ENCODE results near the gene CRY1.

CRY1 gene

DNA sequence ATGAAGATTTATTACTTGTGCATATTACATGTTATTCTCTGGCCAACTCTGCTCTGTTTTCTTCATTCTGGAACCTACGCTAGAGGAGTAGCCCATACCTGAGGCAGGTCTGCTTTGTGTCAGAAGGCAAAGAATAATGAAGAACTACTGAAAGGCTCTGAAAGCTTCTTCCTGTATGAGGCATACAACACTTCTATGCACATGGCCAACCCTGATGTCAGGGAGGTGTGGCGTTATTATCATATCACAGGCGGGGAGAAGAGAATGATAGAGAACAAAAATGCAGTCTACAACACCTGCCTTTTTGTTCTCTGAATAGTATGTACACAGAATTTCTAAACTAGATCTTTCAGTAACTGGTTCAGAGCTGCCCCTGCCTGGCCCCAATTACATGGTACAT, 32.5 kb upstream of the CRY1 start:
- DNase-seq (ENCODE audit: low read depth), result no peak
- no peak overlapping the region for H3K4me3 ChIP-seq (ENCODE audit: control insufficient read depth, low read depth, low read length)
- TF ChIP-seq, protein P1, sequence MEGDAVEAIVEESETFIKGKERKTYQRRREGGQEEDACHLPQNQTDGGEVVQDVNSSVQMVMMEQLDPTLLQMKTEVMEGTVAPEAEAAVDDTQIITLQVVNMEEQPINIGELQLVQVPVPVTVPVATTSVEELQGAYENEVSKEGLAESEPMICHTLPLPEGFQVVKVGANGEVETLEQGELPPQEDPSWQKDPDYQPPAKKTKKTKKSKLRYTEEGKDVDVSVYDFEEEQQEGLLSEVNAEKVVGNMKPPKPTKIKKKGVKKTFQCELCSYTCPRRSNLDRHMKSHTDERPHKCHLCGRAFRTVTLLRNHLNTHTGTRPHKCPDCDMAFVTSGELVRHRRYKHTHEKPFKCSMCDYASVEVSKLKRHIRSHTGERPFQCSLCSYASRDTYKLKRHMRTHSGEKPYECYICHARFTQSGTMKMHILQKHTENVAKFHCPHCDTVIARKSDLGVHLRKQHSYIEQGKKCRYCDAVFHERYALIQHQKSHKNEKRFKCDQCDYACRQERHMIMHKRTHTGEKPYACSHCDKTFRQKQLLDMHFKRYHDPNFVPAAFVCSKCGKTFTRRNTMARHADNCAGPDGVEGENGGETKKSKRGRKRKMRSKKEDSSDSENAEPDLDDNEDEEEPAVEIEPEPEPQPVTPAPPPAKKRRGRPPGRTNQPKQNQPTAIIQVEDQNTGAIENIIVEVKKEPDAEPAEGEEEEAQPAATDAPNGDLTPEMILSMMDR (conservative IDR thresholded peaks at IDR 0.05; ENCODE audit: control insufficient read depth, insufficient read depth, low read depth, low read length), result no peak

DNA sequence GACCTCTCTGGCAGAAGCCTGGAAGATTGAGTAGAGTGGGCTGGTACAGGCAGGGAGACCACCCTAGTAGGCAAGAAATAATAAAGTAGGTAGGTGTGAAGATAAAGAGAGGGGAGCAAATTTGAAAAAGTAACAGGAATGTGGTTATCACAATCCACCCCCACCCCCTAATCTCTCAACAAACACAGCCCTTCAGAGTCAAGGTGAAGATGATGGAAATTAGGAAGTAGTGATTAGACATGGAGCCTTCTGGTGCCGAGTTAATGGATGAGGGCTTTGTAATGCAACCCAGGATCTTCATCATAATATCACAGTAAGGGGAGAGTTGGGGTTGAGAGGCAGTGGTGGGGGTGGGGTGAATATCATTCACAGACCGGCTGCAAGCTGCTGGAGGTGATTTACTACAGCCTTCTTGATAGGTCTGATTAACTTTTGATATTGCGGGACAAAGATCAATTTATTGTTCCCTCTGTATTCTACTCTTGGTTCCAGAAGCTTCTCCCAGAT, 29.2 kb upstream of the CRY1 start:
- DNase-seq (ENCODE audit: low read depth), result no peak
- TF ChIP-seq, protein P1 (conservative IDR thresholded peaks at IDR 0.05; ENCODE audit: control insufficient read depth, insufficient read depth, low read depth, low read length), result no peak
- no peak overlapping the region for H3K4me3 ChIP-seq (ENCODE audit: control insufficient read depth, low read depth, low read length)

DNA sequence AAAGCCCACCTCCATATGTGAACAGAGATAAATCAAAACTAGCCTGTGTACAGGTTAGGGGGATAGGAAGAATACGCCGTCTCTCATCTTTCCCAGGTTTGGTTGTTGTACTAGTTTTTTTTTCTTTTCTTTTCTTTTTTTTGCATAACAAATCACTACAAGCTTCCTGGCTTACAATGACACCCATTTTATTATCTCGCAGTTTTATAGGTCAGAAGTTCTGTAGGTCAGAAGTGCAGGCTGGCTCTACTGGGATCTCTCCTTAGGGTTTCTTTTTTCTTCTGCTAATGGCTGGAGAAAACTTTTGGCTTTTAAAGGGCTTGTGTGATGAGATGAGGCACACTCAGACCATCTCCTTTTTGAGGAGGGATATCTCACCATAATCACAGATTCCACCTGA, 25.7 kb upstream of the CRY1 start:
- TF ChIP-seq, protein P1 (conservative IDR thresholded peaks at IDR 0.05; ENCODE audit: control insufficient read depth, insufficient read depth, low read depth, low read length), result no peak
- no peak overlapping the region for H3K4me3 ChIP-seq (ENCODE audit: control insufficient read depth, low read depth, low read length)
- no peak for DNase-seq (ENCODE audit: low read depth)

DNA sequence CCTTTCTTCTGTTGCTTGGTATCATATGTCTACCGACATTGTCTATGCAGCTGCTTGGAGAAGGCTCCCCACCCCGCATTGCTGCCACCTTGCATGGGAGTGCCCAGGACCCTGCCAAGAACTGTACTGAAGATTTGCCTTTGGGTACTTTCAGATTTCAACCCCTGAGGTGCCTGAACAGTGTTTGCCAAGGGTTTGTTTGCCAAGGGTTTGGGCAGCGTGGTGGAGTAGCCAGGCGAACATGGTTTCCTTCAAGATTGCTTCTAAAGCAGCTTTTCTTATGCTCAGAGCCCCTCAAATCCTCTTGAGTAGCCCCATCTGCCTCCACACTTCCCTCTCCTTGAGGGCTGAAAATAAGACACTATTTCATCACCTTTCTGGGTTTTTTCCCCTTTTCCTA, 25.3 kb upstream of the CRY1 start:
- TF ChIP-seq, protein P1 (conservative IDR thresholded peaks at IDR 0.05; ENCODE audit: control insufficient read depth, insufficient read depth, low read depth, low read length), result no peak
- no peak overlapping the region for H3K4me3 ChIP-seq (ENCODE audit: control insufficient read depth, low read depth, low read length)

DNA sequence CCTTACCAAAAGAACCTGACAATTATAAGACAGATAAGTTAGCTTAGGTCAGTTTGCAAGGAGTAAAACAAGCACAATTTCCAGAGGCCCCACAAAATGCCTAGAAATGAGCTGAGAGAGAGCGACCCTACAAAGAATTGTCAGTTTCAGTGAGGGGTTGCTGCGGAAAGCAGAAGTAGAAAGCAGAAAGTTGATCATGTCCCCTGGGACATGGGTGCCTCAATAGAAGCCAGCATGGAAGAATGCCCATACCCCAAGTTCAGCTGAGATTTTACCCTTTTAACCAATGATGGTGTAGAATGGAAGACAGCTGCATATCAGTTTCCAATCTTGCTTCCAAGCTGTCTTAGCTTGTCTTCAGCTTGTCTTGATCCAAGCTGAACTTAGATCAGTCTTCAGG, 21.8 kb upstream of the CRY1 start:
- TF ChIP-seq, protein P1 (conservative IDR thresholded peaks at IDR 0.05; ENCODE audit: control insufficient read depth, insufficient read depth, low read depth, low read length), result no peak
- H3K4me3 ChIP-seq (ENCODE audit: control insufficient read depth, low read depth, low read length), result no peak overlapping the region
- no peak for DNase-seq (ENCODE audit: low read depth)

More for the DNA sequence above, 25.3 kb upstream of the CRY1 start:
- no peak for DNase-seq (ENCODE audit: low read depth)

DNA sequence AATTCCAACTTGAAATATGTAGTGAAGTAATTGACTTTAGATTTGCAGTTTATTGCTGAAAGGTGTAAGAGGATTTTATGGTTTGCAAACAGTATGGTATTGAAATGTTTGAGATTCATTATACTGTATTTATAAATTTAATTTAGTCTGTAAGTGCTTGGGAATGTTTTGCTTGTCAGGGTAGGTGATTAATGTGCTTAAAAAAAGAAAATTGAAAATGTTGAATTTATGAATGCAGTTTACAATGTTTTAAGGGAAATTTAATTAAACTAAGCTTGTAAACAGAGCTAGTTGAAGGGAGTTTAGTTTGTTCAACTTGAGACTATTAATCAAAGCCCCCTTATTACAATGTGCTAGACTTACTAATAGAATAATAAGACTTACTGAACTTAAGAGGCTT, 18.0 kb upstream of the CRY1 start:
- no peak overlapping the region for H3K4me3 ChIP-seq (ENCODE audit: control insufficient read depth, low read depth, low read length)
- DNase-seq (ENCODE audit: low read depth), result no peak
- TF ChIP-seq, protein P1 (conservative IDR thresholded peaks at IDR 0.05; ENCODE audit: control insufficient read depth, insufficient read depth, low read depth, low read length), result no peak

All from fibroblast of mammary gland (primary cell).